ENCODE data around the gene AREL1. TPM values are rescaled to one million over a fixed set of nuclear protein-coding genes. Genes with fewer than 3 reads are reported as not detected.

The AREL1 gene
- polyA plus RNA-seq, 1 experiment: 55.3 TPM

- no peak for TF ChIP-seq CTCF (IDR thresholded peaks at IDR 0.05; ENCODE audit: low read depth, low read length)
- CTCF ChIA-PET: interaction anchor here (0.6 kb wide), 1 partner anchor 9 kb away, joined by 4 read pairs; no protein-coding TSS in a partner anchor
- DNase-seq (ENCODE audit: low read depth, low spot score): no peak
- Histone ChIP-seq H3K27me3 (ENCODE audit: control insufficient read depth, insufficient read depth, low read length) (no peaks in the 10 kb centered on the region), H3K27ac (ENCODE audit: low read depth, low read length) (no peak overlapping the region), H3K4me3 (ENCODE audit: low read depth, low read length) (no peak overlapping the region), H3K9me3 (ENCODE audit: control insufficient read depth, insufficient read depth, low read length) (peaks cover 6% of the 10 kb centered on the region)
- POLR2A ChIA-PET: no interaction called here
These were observed 14.4 kb downstream of the AREL1 start for GRCh38 chr14:74698465-74698864.

- ChIA-PET POLR2A (no interaction called here), CTCF (interaction anchor here (0.6 kb wide), 1 partner anchor 10 kb away, joined by 4 read pairs; no protein-coding TSS in a partner anchor)
- Histone ChIP-seq H3K27ac (ENCODE audit: low read depth, low read length) (peak overlapping the region; percentile 25), H3K9me3 (ENCODE audit: control insufficient read depth, insufficient read depth, low read length) (peaks cover 6% of the 10 kb centered on the region), H3K27me3 (ENCODE audit: control insufficient read depth, insufficient read depth, low read length) (no peaks in the 10 kb centered on the region), H3K4me3 (ENCODE audit: low read depth, low read length) (no peak overlapping the region)
- no peak for DNase-seq (ENCODE audit: low read depth, low spot score)
- peak; percentile 26; the same call in 1 of the 2 replicates for TF ChIP-seq CTCF (IDR thresholded peaks at IDR 0.05; ENCODE audit: low read depth, low read length)
These were observed 14.9 kb downstream of the AREL1 start for GRCh38 chr14:74697976-74698375.

- TF ChIP-seq CTCF (IDR thresholded peaks at IDR 0.05; ENCODE audit: low read depth, low read length): no peak
- no peaks in the 10 kb centered on the region for H3K27me3 ChIP-seq (ENCODE audit: control insufficient read depth, insufficient read depth, low read length)
- H3K9me3 ChIP-seq (ENCODE audit: control insufficient read depth, insufficient read depth, low read length): peaks cover 6% of the 10 kb centered on the region
- CTCF ChIA-PET: interaction anchor here (1.1 kb wide), 1 partner anchor 89 kb away, joined by 3 read pairs; no protein-coding TSS in a partner anchor
- H3K27ac ChIP-seq (ENCODE audit: low read depth, low read length): peak overlapping the region; percentile 25
- H3K4me3 ChIP-seq (ENCODE audit: low read depth, low read length): no peak overlapping the region
- POLR2A ChIA-PET: no interaction called here
- peak; percentile 59 for DNase-seq (ENCODE audit: low read depth, low spot score)
These were observed 15.3 kb downstream of the AREL1 start for GRCh38 chr14:74697543-74697942.

GRCh38 chr14:74697011-74697410 lies 15.9 kb downstream of the AREL1 start:
- no peak overlapping the region for H3K27ac ChIP-seq (ENCODE audit: low read depth, low read length)
- ChIA-PET CTCF (interaction anchor here (0.6 to 1.1 kb wide), 2 partner anchors 88 to 193 kb away, joined by 3 read pairs; no protein-coding TSS in a partner anchor), POLR2A (interaction anchor here (1.1 kb wide), 1 partner anchor 125 kb away, joined by 3 read pairs; no protein-coding TSS in a partner anchor)
- H3K4me3 ChIP-seq (ENCODE audit: low read depth, low read length): no peak overlapping the region
- no peak for TF ChIP-seq CTCF (IDR thresholded peaks at IDR 0.05; ENCODE audit: low read depth, low read length)
- no peaks in the 10 kb centered on the region for H3K27me3 ChIP-seq (ENCODE audit: control insufficient read depth, insufficient read depth, low read length)
- peaks cover 1% of the 10 kb centered on the region for H3K9me3 ChIP-seq (ENCODE audit: control insufficient read depth, insufficient read depth, low read length)
- DNase-seq (ENCODE audit: low read depth, low spot score): no peak

GRCh38 chr14:74695406-74695805 lies 17.5 kb downstream of the AREL1 start:
- ChIA-PET CTCF (interaction anchor here (0.7 kb wide), 1 partner anchor 84 kb away, joined by 3 read pairs; the partner anchor contains the start of gene LTBP2), POLR2A (no interaction called here)
- TF ChIP-seq CTCF (IDR thresholded peaks at IDR 0.05; ENCODE audit: low read depth, low read length): no peak
- H3K27ac ChIP-seq (ENCODE audit: low read depth, low read length): no peak overlapping the region
- H3K27me3 ChIP-seq (ENCODE audit: control insufficient read depth, insufficient read depth, low read length): no peaks in the 10 kb centered on the region
- no peak overlapping the region for H3K4me3 ChIP-seq (ENCODE audit: low read depth, low read length)
- no peak for DNase-seq (ENCODE audit: low read depth, low spot score)
- no peaks in the 10 kb centered on the region for H3K9me3 ChIP-seq (ENCODE audit: control insufficient read depth, insufficient read depth, low read length)
